GM18909 (cell line): ENCODE measurements around the gene EPS8L3.
"Not testable (repeated sequence)": the region's sequence is repeated elsewhere in the genome, so short reads cannot be mapped to it uniquely, and the experiment has no call there.

Experiments used
- ATAC-seq: cut with Tn5 transposase; IDR thresholded peaks from one replicate; pipeline ENCODE4 v1.9.1; 2021; ENCODE audit warnings: mild to moderate bottlenecking; ENCODE audit not compliant: unreplicated experiment, poor library complexity

EPS8L3 gene

GRCh38 chr1:109766991-109767636 is 3.4 kb upstream of the EPS8L3 start:
- ATAC-seq, result not testable (repeated sequence)

GRCh38 chr1:109765896-109766615 is 2.3 kb upstream of the EPS8L3 start:
- no peak for ATAC-seq

- no peak for ATAC-seq
These were observed 1.7 kb upstream of the EPS8L3 start for GRCh38 chr1:109765483-109765815.

GRCh38 chr1:109764561-109765482 is 1.1 kb upstream of the EPS8L3 start:
- ATAC-seq, result no peak

GRCh38 chr1:109762821-109763645 is 690 bp downstream of the EPS8L3 start:
- ATAC-seq, result no peak

- no peak for ATAC-seq
These were observed 1.6 kb downstream of the EPS8L3 start for GRCh38 chr1:109762039-109762585.

- no peak for ATAC-seq
These were observed 2.3 kb downstream of the EPS8L3 start for GRCh38 chr1:109761227-109762038.

GRCh38 chr1:109760581-109761226 is 3.0 kb downstream of the EPS8L3 start:
- ATAC-seq, result no peak

- no peak for ATAC-seq
These were observed 4.0 kb downstream of the EPS8L3 start for GRCh38 chr1:109759513-109760334.

GRCh38 chr1:109757936-109758786 is 5.6 kb downstream of the EPS8L3 start:
- ATAC-seq, result no peak

- no peak for ATAC-seq
These were observed 6.7 kb downstream of the EPS8L3 start for GRCh38 chr1:109756848-109757521.

GRCh38 chr1:109756325-109756724 is 7.4 kb downstream of the EPS8L3 start:
- ATAC-seq, result not testable (repeated sequence)

- no peak for ATAC-seq
These were observed 9.0 kb downstream of the EPS8L3 start for GRCh38 chr1:109754738-109755137.

GRCh38 chr1:109751531-109752260 is 12.0 kb downstream of the EPS8L3 start:
- ATAC-seq, result no peak

GRCh38 chr1:109750920-109751319 is 12.8 kb downstream of the EPS8L3 start:
- no peak for ATAC-seq
